H1 (cell line): ENCODE measurements around the gene BAK1. TPM values are rescaled to one million over a fixed set of nuclear protein-coding genes. Genes with fewer than 3 reads are reported as not detected.
A peak's percentile ranks its signal among the peaks of the same experiment; 100 is the strongest.

Source experiments
- CTCF ChIA-PET: fragments of 300-600 bp; sonication (Branson Sonifier 250); formaldehyde crosslinking; loops from one replicate; lab custom pipeline; 2021; ENCODE audit not compliant: partially characterized antibody; lab: Charles Lee
- POLR2A ChIA-PET: fragments of 300-600 bp; sonication (Branson Sonifier 250); formaldehyde crosslinking; loops from one replicate; lab custom pipeline; 2021; ENCODE audit warnings: inconsistent platforms; ENCODE audit not compliant: partially characterized antibody; lab: Charles Lee
- DNase-seq, 2 experiments: peaks; one replicate each; pipeline versions ENCODE4 v3.0.0 to v3.0.0-alpha.2; 2010 to 2022; ENCODE audit warnings: low spot score in 2 of 2, low read depth in 1 of 2, mixed read lengths in 1 of 2
- FAIRE-seq: peaks from 2 replicates; lab custom pipeline; 2011; peaks lifted over from hg19 to GRCh38; lab: Jason Lieb, UNC
- H2AFZ ChIP-seq: 2 replicates; pipeline ENCODE4 v1.8.1; 2012; ENCODE audit warnings: low read length, inconsistent platforms
- H2AK5ac ChIP-seq: 2 replicates; pipeline ENCODE4 v1.6.1; 2013; ENCODE audit warnings: low read depth, low read length
- H2BK120ac ChIP-seq: replicated peaks from 2 replicates; pipeline ENCODE3; 2013; ENCODE audit warnings: low read depth, low read length, inconsistent platforms
- H2BK12ac ChIP-seq: 2 replicates; pipeline ENCODE4 v1.6.1; 2013; ENCODE audit warnings: low read depth, low read length
- H2BK15ac ChIP-seq: 2 replicates; pipeline ENCODE4 v1.6.1; 2013; ENCODE audit warnings: low read length
- H2BK20ac ChIP-seq: 2 replicates; pipeline ENCODE4 v1.6.1; 2013; ENCODE audit warnings: low read length
- H2BK5ac ChIP-seq: 2 replicates; pipeline ENCODE4 v1.6.1; 2013; ENCODE audit warnings: low read depth, low read length
- H3K14ac ChIP-seq: 2 replicates; pipeline ENCODE4 v1.6.1; 2013; ENCODE audit warnings: inconsistent platforms; ENCODE audit not compliant: insufficient read length
- H3K18ac ChIP-seq: 2 replicates; pipeline ENCODE4 v1.6.1; 2013; ENCODE audit warnings: low read length; ENCODE audit errors: extremely low read depth
- H3K23ac ChIP-seq: 2 replicates; pipeline ENCODE4 v1.6.1; 2013; ENCODE audit warnings: inconsistent platforms; ENCODE audit not compliant: insufficient read length
- H3K23me2 ChIP-seq: 2 replicates; pipeline ENCODE4 v1.6.1; 2013; ENCODE audit warnings: low read depth, low read length
- H3K27ac ChIP-seq: 2 replicates; pipeline ENCODE4 v1.6.1; 2011; ENCODE audit warnings: low read depth, low read length, inconsistent platforms
- H3K27me3 ChIP-seq, 4 experiments: replicated peaks in 1 of 4; 1 replicate in 1 of 4; 2 replicates in 3 of 4; pipeline versions ENCODE4 v1.6.1 to v1.8.1; 2011 to 2013; ENCODE audit warnings: low read length in 3 of 4, mild to moderate bottlenecking in 3 of 4, inconsistent platforms in 2 of 4, mixed read lengths in 2 of 4, moderate library complexity in 1 of 4; ENCODE audit not compliant: control insufficient read depth in 3 of 4, insufficient read depth in 3 of 4; ENCODE audit errors: extremely low read depth in 1 of 4
- H3K36me3 ChIP-seq, 4 experiments: 2 replicates each; pipeline versions ENCODE4 v1.6.1 to v1.8.1; 2011 to 2013; ENCODE audit warnings: mild to moderate bottlenecking in 4 of 4, low read length in 3 of 4, moderate library complexity in 2 of 4, control low read depth in 1 of 4, inconsistent platforms in 1 of 4; ENCODE audit not compliant: insufficient read depth in 4 of 4, control insufficient read depth in 2 of 4
- H3K4ac ChIP-seq: replicated peaks from 2 replicates; pipeline ENCODE3; 2013; ENCODE audit warnings: low read length, low read depth, mixed read lengths, inconsistent platforms; ENCODE audit not compliant: insufficient read length
- H3K4me1 ChIP-seq, 4 experiments: replicated peaks in 1 of 4; 1 replicate in 1 of 4; 2 replicates in 3 of 4; pipeline versions ENCODE4 v1.6.1 to v1.8.1; 2011 to 2013; ENCODE audit warnings: low read length in 3 of 4, inconsistent platforms in 2 of 4, mixed read lengths in 1 of 4; ENCODE audit not compliant: insufficient read depth in 4 of 4, control insufficient read depth in 3 of 4
- H3K4me2 ChIP-seq, 2 experiments: 2 replicates each; pipeline versions ENCODE4 v1.6.1 to v1.8.1; 2011 to 2013; ENCODE audit warnings: low read depth in 2 of 2, low read length in 2 of 2, control low read depth in 1 of 2, inconsistent platforms in 1 of 2, mild to moderate bottlenecking in 1 of 2; ENCODE audit not compliant: insufficient read depth in 1 of 2
- H3K4me3 ChIP-seq, 4 experiments: fragments of 200-600, 300-600 bp in 1 of 4; sonication (generic), shearing (Covaris generic), sonication (Bioruptor Twin) in 1 of 4; 2 replicates each; pipeline versions ENCODE4 v1.5.1 to v1.8.1; 2011 to 2016; ENCODE audit warnings: low read length in 4 of 4, low read depth in 3 of 4, control low read depth in 2 of 4, inconsistent platforms in 2 of 4, mild to moderate bottlenecking in 2 of 4, mixed read lengths in 1 of 4, moderate library complexity in 1 of 4; ENCODE audit not compliant: insufficient read depth in 2 of 4; ENCODE audit errors: extremely low read depth in 1 of 4
- H3K56ac ChIP-seq: replicated peaks from 2 replicates; pipeline ENCODE3; 2013; ENCODE audit warnings: low read depth, mild to moderate bottlenecking, mixed read lengths, low read length, inconsistent platforms; ENCODE audit not compliant: insufficient read length
- H3K79me1 ChIP-seq: 2 replicates; pipeline ENCODE4 v1.6.1; 2013; ENCODE audit warnings: low read depth, low read length, control low read depth
- H3K79me2 ChIP-seq, 2 experiments: 2 replicates each; pipeline versions ENCODE4 v1.6.1 to v1.8.1; 2012 to 2013; ENCODE audit warnings: low read length in 2 of 2, mild to moderate bottlenecking in 2 of 2, inconsistent platforms in 1 of 2; ENCODE audit not compliant: insufficient read depth in 2 of 2, control insufficient read depth in 1 of 2
- H3K9ac ChIP-seq, 4 experiments: replicated peaks in 1 of 4; 1 replicate in 1 of 4; 2 replicates in 3 of 4; pipeline versions ENCODE4 v1.6.1 to v1.8.1; 2011 to 2013; ENCODE audit warnings: low read depth in 3 of 4, low read length in 3 of 4, control low read depth in 2 of 4, mild to moderate bottlenecking in 2 of 4, moderate library complexity in 2 of 4, inconsistent platforms in 1 of 4; ENCODE audit errors: extremely low read depth in 1 of 4
- H3K9me3 ChIP-seq, 2 experiments: 2 replicates each; pipeline versions ENCODE4 v1.6.1 to v1.8.1; 2012 to 2013; ENCODE audit warnings: mild to moderate bottlenecking in 2 of 2, moderate library complexity in 2 of 2, control low read depth in 1 of 2, inconsistent platforms in 1 of 2, low read depth in 1 of 2, low read length in 1 of 2, mixed read lengths in 1 of 2; ENCODE audit not compliant: insufficient read depth in 2 of 2
- H4K20me1 ChIP-seq, 2 experiments: replicated peaks in 1 of 2; 2 replicates each; pipeline versions ENCODE3 to v1.8.1; 2011 to 2013; ENCODE audit warnings: inconsistent platforms in 2 of 2, low read length in 2 of 2, mild to moderate bottlenecking in 1 of 2; ENCODE audit not compliant: insufficient read depth in 2 of 2, control insufficient read depth in 1 of 2
- H4K5ac ChIP-seq: 2 replicates; pipeline ENCODE4 v1.6.1; 2013; ENCODE audit warnings: low read length, low read depth, mixed read lengths, inconsistent platforms; ENCODE audit not compliant: insufficient read length
- H4K8ac ChIP-seq: 2 replicates; pipeline ENCODE4 v1.8.0; 2013; ENCODE audit warnings: mild to moderate bottlenecking, moderate library complexity, low read length, inconsistent platforms; ENCODE audit not compliant: insufficient read depth; ENCODE audit errors: extremely low read depth
- H4K91ac ChIP-seq: replicated peaks from 2 replicates; pipeline ENCODE3; 2013; ENCODE audit warnings: low read length, mixed read lengths, inconsistent platforms; ENCODE audit not compliant: insufficient read length
- BRCA1 ChIP-seq: IDR thresholded peaks from 2 replicates; pipeline ENCODE4 v1.6.1; 2012; ENCODE audit warnings: low read depth, low read length, improper control_type of control experiment
- CBX8 ChIP-seq: fragments of 300-800, 300-1000 bp; sonication (generic); IDR thresholded peaks from 2 replicates; pipeline ENCODE4 v1.7.1; 2016; ENCODE audit warnings: low read depth, low read length, borderline replicate concordance
- GTF2F1 ChIP-seq: IDR thresholded peaks from 2 replicates; pipeline ENCODE4 v1.6.1; 2012; ENCODE audit warnings: low read depth, low read length, improper control_type of control experiment, borderline replicate concordance
- POLR2A ChIP-seq, 2 experiments: IDR thresholded peaks; 1 replicate in 1 of 2; 2 replicates in 1 of 2; pipeline ENCODE4 v1.6.1; 2011; ENCODE audit warnings: low read depth in 2 of 2, low read length in 2 of 2, mild to moderate bottlenecking in 2 of 2; ENCODE audit errors: control extremely low read depth in 1 of 2
- WGBS, 2 experiments: shearing (Covaris generic) in 1 of 2; methylation state at CpG; one replicate each; pipeline versions ENCODE4 v1.1.6 to v1.1.7; 2013 to 2015; ENCODE audit warnings: low lambda C conversion rate in 2 of 2, mixed read lengths in 2 of 2, inconsistent platforms in 1 of 2, low coverage in 1 of 2, missing lambda C conversion rate in 1 of 2; ENCODE audit not compliant: insufficient replicate concordance in 2 of 2, insufficient coverage in 1 of 2, insufficient read length in 1 of 2; ENCODE audit errors: extremely low coverage in 1 of 2, missing lambda C conversion rate in 1 of 2; 5-methylcytosine and 5-hydroxymethylcytosine counted together
- polyA plus RNA-seq, 7 experiments: library from polyadenylated mRNA; depleted of rRNA in 3 of 7; stranded (reverse) in 5 of 7; unstranded in 2 of 7; fragments of >200 nt in 5 of 7; fragments of 200-250 nt in 2 of 7; gene quantifications; 1 replicate in 5 of 7; 2 replicates in 1 of 7; 4 replicates in 1 of 7; pipeline versions ENCODE4 v1.2.1 to v1.2.3, GENCODE V29; 2011 to 2013; ENCODE audit warnings: missing spikeins in 2 of 7, mixed read lengths in 2 of 7
- total RNA-seq: library from RNA; stranded (reverse); fragmentation: NEBNext Ultra II Directional; extraction: Animal tissue kit (Norgen Biotek cat#: 25700); gene quantifications from 2 replicates; pipeline ENCODE4 v1.2.1, GENCODE V29; 2021

The BAK1 gene
- total and polyA plus RNA-seq, 2 of the 8 experiments (the other 6 are each of a cell fraction or from before 2014, with no cell fraction given) = 43.3 to 43.4 TPM

DNA sequence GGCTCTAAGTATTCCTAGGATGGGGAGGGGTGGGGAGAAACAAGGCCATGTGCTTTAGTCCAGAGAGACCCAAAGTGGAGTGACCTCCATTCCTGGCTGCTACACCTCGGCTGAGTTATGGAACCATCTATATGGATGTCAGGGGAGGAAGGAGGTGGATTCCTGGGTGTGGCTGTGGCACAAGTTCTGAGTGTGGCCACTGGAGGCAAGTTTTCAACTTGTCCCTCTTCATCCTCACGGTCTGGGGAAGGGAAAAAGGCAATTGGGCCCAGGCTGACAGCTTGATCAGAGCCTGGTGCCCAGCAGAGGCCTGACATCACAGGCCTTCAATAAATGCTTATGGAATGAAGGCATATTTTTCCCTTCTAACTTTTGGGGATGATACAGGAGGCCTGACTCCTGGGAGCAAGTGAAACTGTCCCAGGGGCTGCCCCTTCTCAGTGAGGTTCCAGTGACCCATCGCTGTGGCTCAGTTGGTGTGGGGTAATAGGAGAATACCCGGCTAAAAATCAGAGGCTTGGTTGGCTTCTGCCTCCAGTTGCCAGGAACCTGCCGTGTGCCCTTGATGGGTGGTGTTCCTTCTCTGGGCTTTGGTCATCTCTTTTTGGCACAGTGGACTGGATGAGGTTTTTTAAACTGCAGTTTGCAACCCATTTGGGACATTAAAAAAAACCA, 39.2 kb upstream of the BAK1 start:
- FAIRE-seq (no peak), DNase-seq (no peak)
- peaks cover 0 to 3% (median 1%) of the 10 kb centered on the region in 4 experiments; a peak in 3 of 7 replicates for H3K27me3 ChIP-seq
- peaks cover 4 to 21% of the 10 kb centered on the region in 2 experiments; a peak in 2 of 4 replicates for H3K79me2 ChIP-seq
- no peak overlapping the region for H3K4me3 ChIP-seq
- H2BK12ac ChIP-seq = no peak overlapping the region
- ChIA-PET POLR2A (interaction anchor here (0.9 to 4.7 kb wide), 5 partner anchors 9 to 15 kb away, joined by 3 to 28 read pairs (median 6); no protein-coding TSS in a partner anchor), CTCF (interaction anchor here (1.1 to 10.4 kb wide), 4 partner anchors 9 to 34 kb away, joined by 3 to 70 read pairs (median 32); no protein-coding TSS in a partner anchor)
- TF ChIP-seq CBX8 = no peak
- TF ChIP-seq POLR2A (IDR thresholded peaks at IDR 0.05; ENCODE audit: control extremely low read depth in 1 of 2, low read depth in 2 of 2, low read length in 2 of 2) = no peak
- no peak for TF ChIP-seq GTF2F1
- TF ChIP-seq BRCA1 = no peak
- no peak overlapping the region for H4K91ac ChIP-seq
- no peak overlapping the region for H4K5ac ChIP-seq
- H2BK5ac ChIP-seq = no peak overlapping the region
- peak overlapping the region; percentile 15 for H3K18ac ChIP-seq
- peaks cover 20% of the 10 kb centered on the region for H3K23me2 ChIP-seq
- no peak overlapping the region for H2BK15ac ChIP-seq
- H3K4me2 ChIP-seq = peak overlapping the region; percentile 87 to 88; a peak in 3 of 4 replicates
- peaks cover 12% of the 10 kb centered on the region for H3K79me1 ChIP-seq
- no peaks in the 10 kb centered on the region; a peak in 1 of 8 replicates for H3K36me3 ChIP-seq
- H4K20me1 ChIP-seq = peaks cover 0 to 11% of the 10 kb centered on the region in 2 experiments
- no peak overlapping the region for H2AFZ ChIP-seq
- H3K14ac ChIP-seq = no peak overlapping the region
- H3K9me3 ChIP-seq = no peaks in the 10 kb centered on the region
- no peak overlapping the region for H2AK5ac ChIP-seq
- no peak overlapping the region for H3K23ac ChIP-seq
- no peak overlapping the region for H2BK20ac ChIP-seq
- H3K27ac ChIP-seq = no peak overlapping the region
- H4K8ac ChIP-seq = no peak overlapping the region
- no peak overlapping the region for H2BK120ac ChIP-seq
- WGBS, 2 experiments = 70% methylated on average over 5 of the region's 5 CpGs; no CpG with 5 or more reads in 1 of the 2 experiments
- no peak overlapping the region for H3K56ac ChIP-seq
- H3K9ac ChIP-seq = no peak overlapping the region
- peaks cover 6 to 15% (median 11%) of the 10 kb centered on the region in 4 experiments for H3K4me1 ChIP-seq
- H3K4ac ChIP-seq = no peak overlapping the region
